Measurements from ENCODE around the gene MRPS7.

MRPS7 gene

GRCh38 chr17:75261336-75262111 is at the start of gene MRPS7, which contains the start of gene GGA3:
Gene MRPS7, plus strand, starts transcription at chr17:75261879. Its CDS starts 22 bp downstream, at chr17:75261901.
Gene GGA3, minus strand, starts transcription at chr17:75261606. Its CDS starts 19 bp downstream, at chr17:75261587.
- DNase-seq, result peak; percentile 93

GRCh38 chr17:75218131-75218530 is 43.5 kb upstream of the MRPS7 start:
- DNase-seq, result no peak

GRCh38 chr17:75219815-75220214 is 41.9 kb upstream of the MRPS7 start:
- DNase-seq, result no peak

- no peak for DNase-seq
These were observed 36.7 kb upstream of the MRPS7 start for GRCh38 chr17:75225016-75225415.

GRCh38 chr17:75227729-75228128 is 34.0 kb upstream of the MRPS7 start:
- DNase-seq, result no peak

- no peak for DNase-seq
These were observed 33.4 kb upstream of the MRPS7 start for GRCh38 chr17:75228305-75228704.

- DNase-seq, result no peak
These were observed 32.8 kb upstream of the MRPS7 start for GRCh38 chr17:75228847-75229246.

- DNase-seq, result no peak
These were observed 30.6 kb upstream of the MRPS7 start for GRCh38 chr17:75231071-75231470.

GRCh38 chr17:75231741-75232464 is 29.8 kb upstream of the MRPS7 start:
- DNase-seq, result no peak

- no peak for DNase-seq
These were observed 28.9 kb upstream of the MRPS7 start for GRCh38 chr17:75232786-75233185.

- DNase-seq, result no peak
These were observed 24.3 kb upstream of the MRPS7 start for GRCh38 chr17:75237100-75238014.

- no peak for DNase-seq
These were observed 23.6 kb upstream of the MRPS7 start for GRCh38 chr17:75238020-75238580.

- DNase-seq, result peak; percentile 31
These were observed 22.9 kb upstream of the MRPS7 start for GRCh38 chr17:75238684-75239191.

- DNase-seq, result no peak
These were observed 22.5 kb upstream of the MRPS7 start for GRCh38 chr17:75239214-75239613.

GRCh38 chr17:75239778-75240393 is 21.8 kb upstream of the MRPS7 start:
- DNase-seq, result no peak

GRCh38 chr17:75240394-75241142 is 21.1 kb upstream of the MRPS7 start:
- DNase-seq, result no peak

GRCh38 chr17:75241143-75241430 is 20.6 kb upstream of the MRPS7 start:
- DNase-seq, result no peak

GRCh38 chr17:75241502-75241901 is 20.2 kb upstream of the MRPS7 start:
- DNase-seq, result no peak

GRCh38 chr17:75241996-75242460 is 19.7 kb upstream of the MRPS7 start:
- DNase-seq, result no peak

- DNase-seq, result no peak
These were observed 19.1 kb upstream of the MRPS7 start for GRCh38 chr17:75242461-75243042.
